Measurements from ENCODE around the gene AFM. TPM values are rescaled to one million over a fixed set of nuclear protein-coding genes. Genes with fewer than 3 reads are reported as not detected.

Gene AFM
- total and polyA plus RNA-seq, 10 of the 15 experiments (the other 5 are each of a cell fraction or from before 2014, with no cell fraction given) = not detected

DNA sequence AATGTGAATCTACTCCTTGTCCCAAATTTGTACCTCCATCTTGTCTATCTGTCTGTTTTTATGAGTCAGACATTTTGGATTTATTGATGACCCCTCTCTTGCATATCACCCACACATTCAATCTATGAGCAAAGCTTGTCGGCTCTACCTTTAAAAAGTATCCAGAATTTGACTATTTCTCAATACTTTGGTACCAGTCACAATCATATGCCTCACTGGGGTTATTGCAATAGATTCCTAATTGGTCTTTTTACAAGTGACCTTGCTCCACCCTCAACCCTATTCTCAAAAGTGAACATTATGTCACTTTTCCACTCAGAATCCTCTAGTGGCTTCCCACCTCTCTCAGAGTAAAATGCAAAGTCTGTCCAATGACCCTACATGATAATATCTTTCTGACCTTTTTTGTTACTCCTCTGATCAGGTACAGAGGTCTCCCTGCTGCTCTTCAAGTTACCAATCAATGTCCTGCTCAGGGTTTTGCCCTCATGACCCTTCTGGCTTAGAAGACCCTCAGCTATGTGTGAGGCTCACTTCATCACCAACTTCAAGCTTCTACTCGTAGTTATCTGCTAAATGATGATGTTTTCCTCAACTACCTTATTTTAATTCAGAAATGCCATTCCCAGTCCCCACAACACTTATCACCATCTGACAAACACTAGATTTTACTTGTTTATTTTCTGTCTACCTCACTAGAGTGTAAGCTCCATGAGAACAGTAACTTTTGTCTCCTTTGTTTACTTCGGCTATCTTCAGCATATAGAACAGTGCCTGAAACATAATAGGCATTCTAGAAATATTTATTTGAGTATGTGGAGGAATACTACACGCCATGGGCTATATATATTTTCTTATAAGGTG lies 23.1 kb upstream of the AFM start:
- no peak overlapping the region for H3K4me3 ChIP-seq
- no peaks in the 10 kb centered on the region for H3K79me2 ChIP-seq (ENCODE audit: control insufficient read depth, insufficient read depth, low read length)
- H3K4me2 ChIP-seq (ENCODE audit: control insufficient read depth, insufficient read depth) = no peak overlapping the region
- ChIA-PET RAD21 (ENCODE audit: unreplicated experiment) (no interaction called here), CTCF (interaction anchor here (1.1 to 3.4 kb wide), 3 partner anchors 9 to 20 kb away, joined by 3 to 22 read pairs (median 3); no protein-coding TSS in a partner anchor), POLR2A (interaction anchor here (0.6 kb wide), 1 partner anchor 38 kb away, joined by 3 read pairs; no protein-coding TSS in a partner anchor), SMC1A (ENCODE audit: uncharacterized antibody, unreplicated experiment) (no interaction called here)
- no peak overlapping the region for H3K27ac ChIP-seq (ENCODE audit: control insufficient read depth, insufficient read depth)
- no TSS peak for BruUV-seq (replicated peaks)
- intact Hi-C loops (cut with micrococcal nuclease; ENCODE audit: unreplicated experiment) = no loop called here
- H3K9me3 ChIP-seq (replicated peaks; ENCODE audit: control insufficient read depth, insufficient read depth, low read length) = no peaks in the 10 kb centered on the region
- no peaks in the 10 kb centered on the region for H3K4me1 ChIP-seq (ENCODE audit: control insufficient read depth, insufficient read depth, low read length)
- no peaks in the 10 kb centered on the region for H4K20me1 ChIP-seq (ENCODE audit: control insufficient read depth, insufficient read depth)
- H3K36me3 ChIP-seq (ENCODE audit: control insufficient read depth in 2 of 2, insufficient read depth in 2 of 2, low read length in 1 of 2) = no peaks in the 10 kb centered on the region
- no peak for FAIRE-seq
- no peak overlapping the region for H2AFZ ChIP-seq (ENCODE audit: control insufficient read depth, low read depth, low read length)
- TF ChIP-seq ZNF274 (IDR thresholded peaks at IDR 0.05; ENCODE audit: insufficient read depth, insufficient read length) = no peak
- DNase-seq (ENCODE audit: low read depth, low spot score) = no peak
- no peaks in the 10 kb centered on the region for H3K27me3 ChIP-seq (replicated peaks in 1 of 2; ENCODE audit: control insufficient read depth in 2 of 2, insufficient read depth in 2 of 2, low read length in 1 of 2)
- no peak overlapping the region for H3K9ac ChIP-seq (ENCODE audit: control insufficient read depth, insufficient read depth, low read length)
- ATAC-seq = no peak
- in situ Hi-C loops (cut with MboI) = loop anchor here (10.0 kb wide), 1 partner anchor 56 kb away; no protein-coding TSS in a partner anchor
- 3% methylated on average over 4 of the region's 4 CpGs for WGBS (ENCODE audit: insufficient coverage, insufficient replicate concordance, low lambda C conversion rate, missing lambda C conversion rate)

DNA sequence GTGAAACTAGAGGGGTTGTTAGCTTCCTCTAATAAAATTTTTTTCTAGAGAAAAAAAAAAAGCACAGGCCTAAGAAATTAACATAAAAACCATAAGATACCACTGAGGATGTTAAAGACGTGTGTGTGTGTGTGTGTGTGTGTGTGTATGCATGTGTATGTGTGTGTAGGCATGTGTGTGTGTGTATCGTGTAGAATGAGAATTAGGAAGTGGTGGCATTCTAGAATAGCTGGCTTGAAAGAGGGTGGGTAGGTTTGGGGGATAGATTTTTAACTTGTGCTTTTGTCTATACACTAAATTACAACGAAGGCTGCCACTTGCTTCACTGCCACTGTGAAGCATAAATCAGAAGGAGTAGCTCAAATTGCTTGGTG lies 22.5 kb upstream of the AFM start:
- intact Hi-C loops (cut with micrococcal nuclease; ENCODE audit: unreplicated experiment) = no loop called here
- WGBS (ENCODE audit: insufficient coverage, insufficient replicate concordance, low lambda C conversion rate, missing lambda C conversion rate) = 0% methylated on average over 3 of the region's 3 CpGs
- SMC1A ChIA-PET (ENCODE audit: uncharacterized antibody, unreplicated experiment) = no interaction called here
- no peak overlapping the region for H3K9ac ChIP-seq (ENCODE audit: control insufficient read depth, insufficient read depth, low read length)
- no peak overlapping the region for H3K4me3 ChIP-seq
- no peak overlapping the region for H2AFZ ChIP-seq (ENCODE audit: control insufficient read depth, low read depth, low read length)
- no peaks in the 10 kb centered on the region for H3K4me1 ChIP-seq (ENCODE audit: control insufficient read depth, insufficient read depth, low read length)
- no TSS peak for BruUV-seq (replicated peaks)
- H3K79me2 ChIP-seq (ENCODE audit: control insufficient read depth, insufficient read depth, low read length) = no peaks in the 10 kb centered on the region
- in situ Hi-C loops (cut with MboI) = loop anchor here (10.0 kb wide), 1 partner anchor 56 kb away; no protein-coding TSS in a partner anchor
- ATAC-seq (no peak), DNase-seq (ENCODE audit: low read depth, low spot score) (no peak), FAIRE-seq (no peak)
- POLR2A ChIA-PET = interaction anchor here (0.6 kb wide), 1 partner anchor 39 kb away, joined by 3 read pairs; no protein-coding TSS in a partner anchor
- no peak overlapping the region for H3K4me2 ChIP-seq (ENCODE audit: control insufficient read depth, insufficient read depth)
- H3K27ac ChIP-seq (ENCODE audit: control insufficient read depth, insufficient read depth) = no peak overlapping the region
- H4K20me1 ChIP-seq (ENCODE audit: control insufficient read depth, insufficient read depth) = no peaks in the 10 kb centered on the region
- CTCF ChIA-PET = interaction anchor here (1.6 to 3.4 kb wide), 2 partner anchors 13 to 21 kb away, joined by 3 to 22 read pairs; no protein-coding TSS in a partner anchor
- RAD21 ChIA-PET (ENCODE audit: unreplicated experiment) = no interaction called here
- H3K36me3 ChIP-seq (ENCODE audit: control insufficient read depth in 2 of 2, insufficient read depth in 2 of 2, low read length in 1 of 2) = no peaks in the 10 kb centered on the region
- no peaks in the 10 kb centered on the region for H3K27me3 ChIP-seq (replicated peaks in 1 of 2; ENCODE audit: control insufficient read depth in 2 of 2, insufficient read depth in 2 of 2, low read length in 1 of 2)
- H3K9me3 ChIP-seq (replicated peaks; ENCODE audit: control insufficient read depth, insufficient read depth, low read length) = no peaks in the 10 kb centered on the region
- TF ChIP-seq, protein P1, sequence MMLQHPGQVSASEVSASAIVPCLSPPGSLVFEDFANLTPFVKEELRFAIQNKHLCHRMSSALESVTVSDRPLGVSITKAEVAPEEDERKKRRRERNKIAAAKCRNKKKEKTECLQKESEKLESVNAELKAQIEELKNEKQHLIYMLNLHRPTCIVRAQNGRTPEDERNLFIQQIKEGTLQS (IDR thresholded peaks at IDR 0.05; ENCODE audit: borderline replicate concordance, extremely low read depth, low read depth, low read length) = no peak
- TF ChIP-seq ASH2L (IDR thresholded peaks at IDR 0.05; ENCODE audit: borderline replicate concordance, low read depth) = no peak
- TF ChIP-seq, protein P2, sequence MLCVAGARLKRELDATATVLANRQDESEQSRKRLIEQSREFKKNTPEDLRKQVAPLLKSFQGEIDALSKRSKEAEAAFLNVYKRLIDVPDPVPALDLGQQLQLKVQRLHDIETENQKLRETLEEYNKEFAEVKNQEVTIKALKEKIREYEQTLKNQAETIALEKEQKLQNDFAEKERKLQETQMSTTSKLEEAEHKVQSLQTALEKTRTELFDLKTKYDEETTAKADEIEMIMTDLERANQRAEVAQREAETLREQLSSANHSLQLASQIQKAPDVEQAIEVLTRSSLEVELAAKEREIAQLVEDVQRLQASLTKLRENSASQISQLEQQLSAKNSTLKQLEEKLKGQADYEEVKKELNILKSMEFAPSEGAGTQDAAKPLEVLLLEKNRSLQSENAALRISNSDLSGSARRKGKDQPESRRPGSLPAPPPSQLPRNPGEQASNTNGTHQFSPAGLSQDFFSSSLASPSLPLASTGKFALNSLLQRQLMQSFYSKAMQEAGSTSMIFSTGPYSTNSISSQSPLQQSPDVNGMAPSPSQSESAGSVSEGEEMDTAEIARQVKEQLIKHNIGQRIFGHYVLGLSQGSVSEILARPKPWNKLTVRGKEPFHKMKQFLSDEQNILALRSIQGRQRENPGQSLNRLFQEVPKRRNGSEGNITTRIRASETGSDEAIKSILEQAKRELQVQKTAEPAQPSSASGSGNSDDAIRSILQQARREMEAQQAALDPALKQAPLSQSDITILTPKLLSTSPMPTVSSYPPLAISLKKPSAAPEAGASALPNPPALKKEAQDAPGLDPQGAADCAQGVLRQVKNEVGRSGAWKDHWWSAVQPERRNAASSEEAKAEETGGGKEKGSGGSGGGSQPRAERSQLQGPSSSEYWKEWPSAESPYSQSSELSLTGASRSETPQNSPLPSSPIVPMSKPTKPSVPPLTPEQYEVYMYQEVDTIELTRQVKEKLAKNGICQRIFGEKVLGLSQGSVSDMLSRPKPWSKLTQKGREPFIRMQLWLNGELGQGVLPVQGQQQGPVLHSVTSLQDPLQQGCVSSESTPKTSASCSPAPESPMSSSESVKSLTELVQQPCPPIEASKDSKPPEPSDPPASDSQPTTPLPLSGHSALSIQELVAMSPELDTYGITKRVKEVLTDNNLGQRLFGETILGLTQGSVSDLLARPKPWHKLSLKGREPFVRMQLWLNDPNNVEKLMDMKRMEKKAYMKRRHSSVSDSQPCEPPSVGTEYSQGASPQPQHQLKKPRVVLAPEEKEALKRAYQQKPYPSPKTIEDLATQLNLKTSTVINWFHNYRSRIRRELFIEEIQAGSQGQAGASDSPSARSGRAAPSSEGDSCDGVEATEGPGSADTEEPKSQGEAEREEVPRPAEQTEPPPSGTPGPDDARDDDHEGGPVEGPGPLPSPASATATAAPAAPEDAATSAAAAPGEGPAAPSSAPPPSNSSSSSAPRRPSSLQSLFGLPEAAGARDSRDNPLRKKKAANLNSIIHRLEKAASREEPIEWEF (IDR thresholded peaks at IDR 0.05; ENCODE audit: insufficient replicate concordance, low read depth, low read length) = no peak
- TF ChIP-seq, protein P3, sequence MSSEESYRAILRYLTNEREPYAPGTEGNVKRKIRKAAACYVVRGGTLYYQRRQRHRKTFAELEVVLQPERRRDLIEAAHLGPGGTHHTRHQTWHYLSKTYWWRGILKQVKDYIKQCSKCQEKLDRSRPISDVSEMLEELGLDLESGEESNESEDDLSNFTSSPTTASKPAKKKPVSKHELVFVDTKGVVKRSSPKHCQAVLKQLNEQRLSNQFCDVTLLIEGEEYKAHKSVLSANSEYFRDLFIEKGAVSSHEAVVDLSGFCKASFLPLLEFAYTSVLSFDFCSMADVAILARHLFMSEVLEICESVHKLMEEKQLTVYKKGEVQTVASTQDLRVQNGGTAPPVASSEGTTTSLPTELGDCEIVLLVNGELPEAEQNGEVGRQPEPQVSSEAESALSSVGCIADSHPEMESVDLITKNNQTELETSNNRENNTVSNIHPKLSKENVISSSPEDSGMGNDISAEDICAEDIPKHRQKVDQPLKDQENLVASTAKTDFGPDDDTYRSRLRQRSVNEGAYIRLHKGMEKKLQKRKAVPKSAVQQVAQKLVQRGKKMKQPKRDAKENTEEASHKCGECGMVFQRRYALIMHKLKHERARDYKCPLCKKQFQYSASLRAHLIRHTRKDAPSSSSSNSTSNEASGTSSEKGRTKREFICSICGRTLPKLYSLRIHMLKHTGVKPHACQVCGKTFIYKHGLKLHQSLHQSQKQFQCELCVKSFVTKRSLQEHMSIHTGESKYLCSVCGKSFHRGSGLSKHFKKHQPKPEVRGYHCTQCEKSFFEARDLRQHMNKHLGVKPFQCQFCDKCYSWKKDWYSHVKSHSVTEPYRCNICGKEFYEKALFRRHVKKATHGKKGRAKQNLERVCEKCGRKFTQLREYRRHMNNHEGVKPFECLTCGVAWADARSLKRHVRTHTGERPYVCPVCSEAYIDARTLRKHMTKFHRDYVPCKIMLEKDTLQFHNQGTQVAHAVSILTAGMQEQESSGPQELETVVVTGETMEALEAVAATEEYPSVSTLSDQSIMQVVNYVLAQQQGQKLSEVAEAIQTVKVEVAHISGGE (CRISPR knock-in tag; IDR thresholded peaks at IDR 0.05) = no peak
